ENCODE data around the gene SGK1.

Gene SGK1

GRCh38 chr6:134356405-134356804, 38.5 kb upstream of the SGK1 start:
- no peak overlapping the region for H3K4me3 ChIP-seq (ENCODE audit: low read depth, low read length)
- TF ChIP-seq CTCF (conservative IDR thresholded peaks at IDR 0.05; ENCODE audit: low read depth, low read length), result no peak
- DNase-seq (ENCODE audit: low read depth), result no peak

- DNase-seq (ENCODE audit: low read depth), result peak; percentile 80
- no peak for TF ChIP-seq CTCF (conservative IDR thresholded peaks at IDR 0.05; ENCODE audit: low read depth, low read length)
- H3K4me3 ChIP-seq (ENCODE audit: low read depth, low read length), result no peak overlapping the region
Observed at GRCh38 chr6:134352786-134353480, 35.0 kb upstream of the SGK1 start.

GRCh38 chr6:134351615-134352474, 33.9 kb upstream of the SGK1 start:
- DNase-seq (ENCODE audit: low read depth), result peak; percentile 36
- no peak overlapping the region for H3K4me3 ChIP-seq (ENCODE audit: low read depth, low read length)
- no peak for TF ChIP-seq CTCF (conservative IDR thresholded peaks at IDR 0.05; ENCODE audit: low read depth, low read length)

GRCh38 chr6:134347885-134348805, 30.2 kb upstream of the SGK1 start:
- peak overlapping the region; percentile 20 for H3K4me3 ChIP-seq (ENCODE audit: low read depth, low read length)
- peak; percentile 99 for DNase-seq (ENCODE audit: low read depth)
- no peak for TF ChIP-seq CTCF (conservative IDR thresholded peaks at IDR 0.05; ENCODE audit: low read depth, low read length)

GRCh38 chr6:134346932-134347545, 29.1 kb upstream of the SGK1 start:
- TF ChIP-seq CTCF (conservative IDR thresholded peaks at IDR 0.05; ENCODE audit: low read depth, low read length), result no peak
- H3K4me3 ChIP-seq (ENCODE audit: low read depth, low read length), result no peak overlapping the region
- DNase-seq (ENCODE audit: low read depth), result no peak

GRCh38 chr6:134345789-134346188, 27.9 kb upstream of the SGK1 start:
- no peak for TF ChIP-seq CTCF (conservative IDR thresholded peaks at IDR 0.05; ENCODE audit: low read depth, low read length)
- no peak for DNase-seq (ENCODE audit: low read depth)

More at GRCh38 chr6:134345789-134346188, 27.9 kb upstream of the SGK1 start:
- H3K4me3 ChIP-seq (ENCODE audit: low read depth, low read length), result no peak overlapping the region
